Lower leg skin (tissue), 4 donors: ENCODE measurements around the gene NOP58. TPM values are rescaled to one million over a fixed set of nuclear protein-coding genes. Genes with fewer than 3 reads are reported as not detected.
"Not testable (repeated sequence)": the region's sequence is repeated elsewhere in the genome, so short reads cannot be mapped to it uniquely, and the experiment has no call there.

Experiments used
- DNase-seq, 2 donors: peaks; one replicate each; pipeline ENCODE4 v3.0.0-alpha.2; 2019; ENCODE audit warnings: low spot score in 2 of 2
- H3K4me3 ChIP-seq: fragments of 200-600 bp; sonication (generic); 2 replicates; pipeline ENCODE4 v1.5.1; 2017; ENCODE audit warnings: mild to moderate bottlenecking, low read depth; ENCODE audit not compliant: poor library complexity, severe bottlenecking
- POLR2A ChIP-seq, 2 donors: fragments of 450-650 bp; IDR thresholded peaks; one replicate each; pipeline ENCODE4 v1.6.1; 2016 to 2017; ENCODE audit warnings: antibody characterized with exemption in 2 of 2, mild to moderate bottlenecking in 1 of 2, moderate library complexity in 1 of 2
- WGBS, 2 donors: methylation state at CpG; one replicate each; pipeline ENCODE4 v1.1.5; 2018; 5-methylcytosine and 5-hydroxymethylcytosine counted together
- intact Hi-C: fragments of 100-400 bp; cut with DNase I; formaldehyde crosslinking; loops from one replicate; pipeline ENCODE4 v1.15.0; 2023; ENCODE audit warnings: low total_unique reads
- total RNA-seq, 4 donors: library from RNA; depleted of rRNA; stranded (reverse); fragments of >200 nt; gene quantifications; one replicate each; pipeline ENCODE4 v1.1.0, GENCODE V29; 2016
- TF ChIP-seq, protein P1 (sequence below), 3 donors: fragments of 450-650 bp; IDR thresholded peaks; one replicate each; pipeline ENCODE4 v1.5.1; 2016; ENCODE audit warnings: antibody characterized with exemption in 3 of 3, mild to moderate bottlenecking in 3 of 3, moderate library complexity in 2 of 3

Gene NOP58
- total RNA-seq, 4 donors from 2014 or later = 39.5 to 80.5 (median 50.8) TPM

DNA sequence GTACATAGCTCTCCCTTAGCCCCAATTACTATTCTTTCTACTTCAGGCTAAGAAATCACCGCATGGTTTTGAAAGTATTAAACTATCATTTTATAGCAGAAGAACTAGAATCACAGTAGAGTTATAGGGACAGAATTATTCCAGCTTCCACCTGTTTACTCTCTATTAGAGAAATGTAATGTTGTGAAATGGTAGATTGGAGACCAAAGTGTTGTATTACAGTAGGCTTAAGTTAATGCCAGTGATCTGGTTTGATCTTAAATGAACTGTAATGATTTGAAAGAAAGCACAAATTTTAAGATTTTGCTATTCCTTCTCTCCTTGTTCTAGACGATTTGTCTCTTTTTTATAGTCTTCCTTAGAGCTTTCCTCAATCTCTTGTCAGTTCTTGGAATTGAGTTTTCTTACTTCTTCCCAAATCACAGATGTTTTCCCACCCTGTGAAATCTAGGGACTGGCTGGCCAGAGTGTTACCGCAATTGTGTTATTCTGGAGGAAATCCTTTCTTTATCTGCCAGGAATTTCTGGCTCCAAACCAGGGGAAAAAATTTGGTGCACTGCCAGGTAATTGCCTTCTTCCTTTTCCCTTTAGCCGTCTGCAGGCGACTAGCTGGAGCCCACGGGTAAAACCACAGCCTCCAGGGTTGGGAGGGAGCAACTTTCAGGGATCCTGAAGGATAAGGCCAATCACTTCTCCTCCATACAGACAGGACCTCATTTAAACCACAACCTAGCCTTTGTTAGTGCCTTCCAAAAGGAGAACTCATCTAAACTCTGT, 51.7 kb downstream of the NOP58 start:
- 8 to 17% methylated on average over 6 of the region's 6 CpGs for WGBS, 2 donors
- intact Hi-C loops = no loop called here
- no peak overlapping the region for H3K4me3 ChIP-seq
- TF ChIP-seq POLR2A (IDR thresholded peaks at IDR 0.05) = no peak
- TF ChIP-seq, protein P1, sequence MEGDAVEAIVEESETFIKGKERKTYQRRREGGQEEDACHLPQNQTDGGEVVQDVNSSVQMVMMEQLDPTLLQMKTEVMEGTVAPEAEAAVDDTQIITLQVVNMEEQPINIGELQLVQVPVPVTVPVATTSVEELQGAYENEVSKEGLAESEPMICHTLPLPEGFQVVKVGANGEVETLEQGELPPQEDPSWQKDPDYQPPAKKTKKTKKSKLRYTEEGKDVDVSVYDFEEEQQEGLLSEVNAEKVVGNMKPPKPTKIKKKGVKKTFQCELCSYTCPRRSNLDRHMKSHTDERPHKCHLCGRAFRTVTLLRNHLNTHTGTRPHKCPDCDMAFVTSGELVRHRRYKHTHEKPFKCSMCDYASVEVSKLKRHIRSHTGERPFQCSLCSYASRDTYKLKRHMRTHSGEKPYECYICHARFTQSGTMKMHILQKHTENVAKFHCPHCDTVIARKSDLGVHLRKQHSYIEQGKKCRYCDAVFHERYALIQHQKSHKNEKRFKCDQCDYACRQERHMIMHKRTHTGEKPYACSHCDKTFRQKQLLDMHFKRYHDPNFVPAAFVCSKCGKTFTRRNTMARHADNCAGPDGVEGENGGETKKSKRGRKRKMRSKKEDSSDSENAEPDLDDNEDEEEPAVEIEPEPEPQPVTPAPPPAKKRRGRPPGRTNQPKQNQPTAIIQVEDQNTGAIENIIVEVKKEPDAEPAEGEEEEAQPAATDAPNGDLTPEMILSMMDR (IDR thresholded peaks at IDR 0.05) = no peak
- peak; percentile 55 to 88 for DNase-seq

- intact Hi-C loops, DNase-seq, H3K4me3 ChIP-seq: not testable (repeated sequence)
- WGBS, 2 donors = 95 to 99% methylated on average over 3 of the region's 3 CpGs
Measured at GRCh38 chr2:202320362-202320761, 54.8 kb downstream of the NOP58 start.

GRCh38 chr2:202322435-202322834, 56.9 kb downstream of the NOP58 start:
- WGBS, 2 donors = 94 to 98% methylated on average over 3 of the region's 3 CpGs
- intact Hi-C loops = no loop called here
- TF ChIP-seq, protein P1 (IDR thresholded peaks at IDR 0.05) = no peak
- no peak for TF ChIP-seq POLR2A (IDR thresholded peaks at IDR 0.05)
- DNase-seq = no peak
- no peak overlapping the region for H3K4me3 ChIP-seq

- intact Hi-C loops = no loop called here
- H3K4me3 ChIP-seq = no peak overlapping the region
- TF ChIP-seq, protein P1 (IDR thresholded peaks at IDR 0.05) = no peak
- TF ChIP-seq POLR2A (IDR thresholded peaks at IDR 0.05) = no peak
- WGBS, 2 donors = 89 to 93% methylated on average over 1 of the region's 1 CpG
- DNase-seq = no peak
Measured at GRCh38 chr2:202327858-202328257, 62.3 kb downstream of the NOP58 start.

- TF ChIP-seq, protein P1 (IDR thresholded peaks at IDR 0.05) = no peak
- no peak for TF ChIP-seq POLR2A (IDR thresholded peaks at IDR 0.05)
- DNase-seq = no peak
- WGBS, 2 donors = 90 to 91% methylated on average over 6 of the region's 6 CpGs
- intact Hi-C loops = no loop called here
- H3K4me3 ChIP-seq = no peak overlapping the region
Measured at GRCh38 chr2:202335791-202336467, 70.4 kb downstream of the NOP58 start.

- TF ChIP-seq, protein P1 (IDR thresholded peaks at IDR 0.05) = no peak
- no peak for TF ChIP-seq POLR2A (IDR thresholded peaks at IDR 0.05)
- peak in 1 of 2 donors; percentile 42 for DNase-seq
- intact Hi-C loops = no loop called here
- no peak overlapping the region for H3K4me3 ChIP-seq
- WGBS, 2 donors = 56 to 61% methylated on average over 2 of the region's 2 CpGs
Measured at GRCh38 chr2:202337151-202337550, 71.6 kb downstream of the NOP58 start.
